GM21360 (cell line): ENCODE data around the gene SETDB1.

Experiments used
- ATAC-seq: cut with Tn5 transposase; IDR thresholded peaks from one replicate; pipeline ENCODE4 v1.9.1; 2021; ENCODE audit warnings: mild to moderate bottlenecking, moderate library complexity; ENCODE audit not compliant: unreplicated experiment

The SETDB1 gene

GRCh38 chr1:151000408-151000807 is 74.2 kb downstream of the SETDB1 start:
- no peak for ATAC-seq

GRCh38 chr1:151001602-151002001 is 75.4 kb downstream of the SETDB1 start:
- ATAC-seq: no peak

GRCh38 chr1:151002051-151002450 is 75.9 kb downstream of the SETDB1 start:
- no peak for ATAC-seq

- no peak for ATAC-seq
Observed at GRCh38 chr1:151002611-151003010, 76.4 kb downstream of the SETDB1 start.

- no peak for ATAC-seq
Observed at GRCh38 chr1:151003180-151003579, 77.0 kb downstream of the SETDB1 start.

- ATAC-seq: no peak
Observed at GRCh38 chr1:151005729-151006319, 79.7 kb downstream of the SETDB1 start.

- no peak for ATAC-seq
Observed at GRCh38 chr1:151006327-151007052, 80.3 kb downstream of the SETDB1 start, which contains the start of gene MINDY1. TSS of gene MINDY1 (minus strand) at chr1:151006902. CDS start at chr1:151002617, 4,285 bp downstream.

GRCh38 chr1:151007853-151008243 is 81.7 kb downstream of the SETDB1 start:
- ATAC-seq: peak; percentile 1

GRCh38 chr1:151008244-151009205 is 82.4 kb downstream of the SETDB1 start, which contains the start of gene PRUNE1:
TSS of gene PRUNE1 (plus strand) at chr1:151008449. CDS start at chr1:151008633, 184 bp downstream.
- ATAC-seq: peak; percentile 72

GRCh38 chr1:151009206-151009587 is 83.0 kb downstream of the SETDB1 start:
- ATAC-seq: no peak

- no peak for ATAC-seq
Observed at GRCh38 chr1:151009674-151010345, 83.6 kb downstream of the SETDB1 start.

- no peak for ATAC-seq
Observed at GRCh38 chr1:151010346-151010726, 84.2 kb downstream of the SETDB1 start.

- ATAC-seq: no peak
Observed at GRCh38 chr1:151011154-151011850, 85.1 kb downstream of the SETDB1 start.

- ATAC-seq: no peak
Observed at GRCh38 chr1:151012684-151013471, 86.7 kb downstream of the SETDB1 start.

GRCh38 chr1:151013518-151013917 is 87.4 kb downstream of the SETDB1 start:
- ATAC-seq: no peak
